ENCODE results near the gene UTF1.
"Not testable (repeated sequence)": the region's sequence is repeated elsewhere in the genome, so short reads cannot be mapped to it uniquely, and the experiment has no call there.

UTF1 gene

DNA sequence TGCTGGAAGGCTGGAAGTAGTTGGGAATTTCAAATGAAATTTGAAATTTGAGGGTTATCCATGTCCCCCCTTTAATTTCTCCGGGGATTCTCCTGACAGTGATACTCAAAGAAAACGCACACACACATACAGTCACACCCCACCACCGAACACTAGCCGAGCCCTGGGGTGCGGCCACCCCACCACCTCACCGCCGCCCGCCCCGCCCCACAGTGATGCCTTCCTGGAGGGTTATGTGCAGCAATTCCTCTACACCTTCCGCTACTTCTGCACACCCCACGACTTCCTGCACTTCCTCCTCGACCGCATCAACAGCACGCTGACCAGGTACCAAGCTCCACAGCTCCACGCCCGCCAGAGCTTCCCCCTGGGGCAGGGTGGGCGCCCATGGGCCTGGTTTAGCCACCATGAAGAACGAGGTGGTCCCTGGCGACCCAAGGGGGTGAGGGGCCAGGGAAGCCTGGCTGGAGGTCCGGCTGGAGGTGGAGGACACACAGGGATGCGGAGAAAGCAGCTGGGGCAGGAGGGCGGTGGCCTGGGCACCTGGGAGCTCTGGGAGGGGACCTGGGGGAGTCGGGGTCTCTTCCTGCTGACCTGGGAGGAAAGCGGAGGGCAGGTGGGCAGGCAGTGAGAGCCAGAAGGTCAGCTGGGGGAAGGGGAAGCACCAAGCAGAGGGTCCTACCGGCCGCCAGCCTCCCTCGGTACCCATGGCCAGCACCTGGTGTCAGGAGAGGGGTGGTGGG is 19.4 kb upstream of the UTF1 start:
- DNase-seq, result no peak

DNA sequence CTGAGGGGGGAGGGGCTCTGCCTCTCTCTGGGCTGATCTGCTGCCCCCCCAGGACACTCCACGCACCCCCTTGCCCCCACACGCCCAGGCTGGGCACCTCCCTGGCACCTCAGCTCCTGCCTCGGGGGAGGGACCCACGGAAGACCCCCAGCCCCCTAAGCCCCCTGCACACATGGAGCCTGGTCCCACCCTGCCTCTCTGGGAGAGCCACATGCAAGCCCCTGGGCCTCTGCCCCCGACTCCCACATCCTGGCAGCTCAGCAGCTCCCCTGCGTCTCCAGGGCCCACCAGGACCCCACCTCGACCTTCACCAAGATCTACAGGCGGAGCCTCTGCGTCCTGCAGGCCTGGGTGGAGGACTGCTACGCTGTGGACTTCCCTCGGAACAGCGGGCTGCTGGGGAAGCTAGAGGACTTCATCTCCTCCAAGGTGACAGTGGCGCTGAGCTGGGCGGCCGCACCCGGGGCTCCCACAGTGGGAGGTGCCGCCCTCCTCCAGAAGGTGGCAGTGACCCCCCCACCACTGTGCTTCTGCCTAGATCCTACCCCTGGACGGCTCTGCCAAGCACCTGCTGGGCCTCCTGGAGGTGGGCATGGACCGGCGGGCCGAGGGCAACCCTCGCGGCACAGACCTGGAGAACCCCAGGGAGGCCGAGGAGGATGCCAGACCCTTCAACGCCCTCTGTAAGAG is 18.7 kb upstream of the UTF1 start:
- no peak for DNase-seq

DNA sequence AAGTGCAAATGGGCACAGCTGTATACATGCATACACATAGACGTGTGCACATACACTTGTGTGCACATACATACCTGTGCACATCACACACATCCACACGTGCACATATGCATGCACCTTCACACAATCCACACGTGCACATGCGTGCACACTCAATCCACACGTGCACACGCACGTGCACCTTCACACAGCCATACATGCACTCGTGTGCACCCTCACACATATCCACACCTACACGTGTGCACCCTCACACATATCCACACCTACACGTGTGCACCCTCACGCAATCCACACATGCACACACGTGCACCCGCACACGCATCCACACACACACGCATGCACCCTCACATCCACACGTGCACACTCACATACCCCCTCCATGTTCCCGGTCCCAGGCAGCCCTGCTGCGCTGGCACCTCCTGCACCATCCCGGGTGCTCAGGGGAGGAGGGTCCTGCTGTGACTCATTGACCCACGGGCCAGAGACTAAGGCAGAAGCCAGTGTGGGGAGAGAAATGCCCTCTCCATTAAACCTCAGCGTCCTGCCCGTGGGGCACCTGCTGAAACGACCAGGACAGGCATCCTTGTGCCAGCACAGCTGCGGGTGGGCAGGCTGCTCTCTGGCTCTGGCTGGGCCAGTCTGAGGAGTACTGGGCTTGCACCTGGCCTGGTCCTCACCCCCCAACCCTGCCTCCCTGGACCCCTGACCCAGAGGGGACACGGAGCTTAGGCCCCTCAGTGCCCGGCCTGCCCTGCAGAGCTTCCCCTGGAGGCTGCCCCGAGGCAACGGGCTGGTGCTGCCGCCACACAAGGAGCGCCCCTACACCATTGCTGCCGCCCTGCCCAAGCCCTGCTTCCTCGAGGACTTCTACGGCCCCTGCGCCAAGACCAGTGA is 17.8 kb upstream of the UTF1 start:
- DNase-seq, result no peak

DNA sequence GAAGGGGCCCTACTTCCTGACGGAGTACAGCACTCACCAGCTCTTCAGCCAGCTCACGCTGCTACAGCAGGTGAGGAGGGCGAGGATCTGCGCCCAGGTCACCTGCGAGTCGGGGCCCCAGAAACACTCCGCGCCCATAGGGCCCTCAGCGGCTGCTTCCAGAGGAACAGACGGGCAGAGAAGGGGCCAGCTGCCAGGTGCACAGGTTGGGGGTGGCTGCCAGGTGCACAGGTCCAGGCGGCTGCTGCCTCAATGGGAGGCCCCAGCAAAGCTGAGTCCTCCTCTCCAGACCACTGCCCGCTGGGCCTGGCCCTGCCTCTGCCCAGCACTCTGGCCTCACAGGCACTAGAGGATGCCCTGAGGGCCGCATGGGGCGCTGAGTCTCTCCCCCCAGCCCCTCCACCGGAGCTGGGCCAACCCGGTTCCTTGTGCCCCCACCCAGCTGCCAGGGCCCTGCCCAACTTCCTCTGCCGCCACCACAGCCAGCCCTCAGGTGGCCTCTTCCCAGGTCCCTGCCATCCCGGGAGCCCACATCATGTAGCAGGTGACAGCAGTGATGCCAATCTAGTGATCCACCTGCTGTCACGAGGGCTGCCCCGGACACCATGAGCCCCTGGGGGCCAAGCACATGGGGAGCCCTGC is 17.0 kb upstream of the UTF1 start:
- no peak for DNase-seq

DNA sequence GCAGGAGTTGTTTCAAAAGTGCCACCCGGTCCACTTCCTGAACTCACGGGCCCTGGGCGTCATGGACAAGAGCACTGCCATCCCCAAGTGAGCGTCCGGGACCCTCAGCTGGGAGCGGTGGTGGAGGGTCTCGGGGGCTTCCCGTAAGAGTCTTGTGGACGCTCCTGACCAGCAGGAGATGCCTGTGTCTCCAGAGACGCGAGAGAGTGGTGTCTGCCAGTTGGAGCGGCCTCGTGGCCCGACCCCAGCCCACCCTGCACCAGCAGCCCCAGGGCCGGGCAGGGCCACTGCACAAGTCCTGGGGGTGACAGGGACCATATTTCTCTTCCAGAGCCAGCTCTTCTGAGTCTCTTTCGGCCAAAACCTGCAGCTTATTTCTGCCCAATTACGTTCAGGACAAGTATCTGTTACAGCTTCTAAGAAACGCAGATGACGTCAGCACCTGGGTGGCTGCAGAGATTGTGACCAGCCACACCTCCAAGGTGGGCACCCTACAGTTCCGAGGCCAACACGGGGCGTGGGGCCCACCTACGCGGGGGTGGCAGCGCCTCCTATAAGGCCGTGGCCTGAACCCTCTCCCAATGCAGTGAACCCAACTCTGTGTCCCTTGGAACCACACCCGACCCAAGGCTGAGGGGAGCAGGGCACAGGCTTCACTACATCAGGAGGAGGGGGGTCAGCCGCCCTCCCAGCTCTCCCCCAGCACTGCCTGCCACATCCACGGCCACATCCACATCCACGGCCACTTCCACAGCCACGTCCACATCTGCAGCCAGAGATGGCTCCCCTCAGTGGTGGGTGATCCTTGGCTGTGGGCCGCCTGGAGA is 16.2 kb upstream of the UTF1 start:
- DNase-seq, result no peak

DNA sequence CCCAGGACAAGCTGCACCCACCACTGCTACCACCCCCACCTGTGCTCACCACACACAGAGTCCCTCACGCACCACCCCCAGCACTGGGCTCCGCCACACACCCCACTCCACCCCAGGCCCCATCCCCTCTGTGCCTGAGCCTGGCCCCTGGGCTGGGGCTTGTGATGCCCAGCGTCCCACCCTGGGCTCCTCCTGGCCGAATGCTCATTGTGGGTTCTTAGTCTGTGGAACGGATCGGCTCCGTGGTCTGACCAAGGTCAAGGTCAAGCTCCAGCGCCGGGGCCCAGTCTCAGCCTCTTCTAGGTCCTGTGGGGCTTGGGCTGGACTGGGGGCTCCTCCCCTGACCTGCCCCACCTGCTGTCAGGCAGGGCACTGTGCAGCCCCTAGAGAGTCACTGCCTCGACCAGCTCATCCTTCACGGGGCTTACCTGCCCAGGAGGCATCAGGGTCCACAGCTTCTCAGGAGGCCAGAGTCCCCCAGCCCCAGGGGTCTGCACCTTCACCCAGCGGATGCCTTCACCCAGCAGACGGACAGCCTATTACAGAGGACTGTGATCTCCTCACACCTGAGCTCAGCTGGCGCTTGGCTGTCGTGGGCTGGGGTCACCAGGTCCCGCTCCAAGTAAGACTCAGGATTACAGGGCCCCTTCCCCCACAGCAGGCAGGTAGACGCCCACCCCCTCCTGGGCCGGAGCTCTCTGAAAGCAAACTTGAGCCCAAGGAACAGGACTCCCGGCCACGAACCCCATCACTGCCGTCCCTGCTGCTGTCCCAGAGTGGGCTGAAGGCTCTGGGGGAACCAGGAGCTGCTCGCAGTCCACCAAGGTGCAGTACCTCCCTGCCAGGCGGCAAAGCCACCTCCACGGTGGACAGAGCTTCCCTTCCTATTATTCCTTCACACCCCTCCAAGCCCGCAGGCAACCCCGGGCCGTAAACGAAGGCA is 15.3 kb upstream of the UTF1 start:
- DNase-seq, result no peak

DNA sequence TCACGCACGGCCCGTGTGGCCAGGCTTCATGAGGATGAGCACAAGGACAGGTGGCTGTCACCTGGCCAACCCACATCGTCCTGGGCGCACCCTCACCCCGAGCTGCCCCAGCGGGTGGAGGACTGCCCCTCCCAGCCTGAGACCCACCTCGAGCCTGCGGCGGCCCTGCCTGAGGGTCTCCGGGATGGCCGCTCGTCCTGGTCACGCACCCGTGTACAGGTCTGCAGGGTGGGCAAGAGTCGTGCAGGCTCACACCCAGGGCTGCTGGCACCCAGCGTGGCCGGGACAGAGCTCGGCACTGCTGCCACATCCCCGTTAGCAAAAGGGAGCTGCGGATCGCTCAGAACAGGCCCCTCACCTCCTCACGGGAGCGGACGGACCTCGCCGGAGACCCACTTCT is 14.4 kb upstream of the UTF1 start:
- no peak for DNase-seq

DNA sequence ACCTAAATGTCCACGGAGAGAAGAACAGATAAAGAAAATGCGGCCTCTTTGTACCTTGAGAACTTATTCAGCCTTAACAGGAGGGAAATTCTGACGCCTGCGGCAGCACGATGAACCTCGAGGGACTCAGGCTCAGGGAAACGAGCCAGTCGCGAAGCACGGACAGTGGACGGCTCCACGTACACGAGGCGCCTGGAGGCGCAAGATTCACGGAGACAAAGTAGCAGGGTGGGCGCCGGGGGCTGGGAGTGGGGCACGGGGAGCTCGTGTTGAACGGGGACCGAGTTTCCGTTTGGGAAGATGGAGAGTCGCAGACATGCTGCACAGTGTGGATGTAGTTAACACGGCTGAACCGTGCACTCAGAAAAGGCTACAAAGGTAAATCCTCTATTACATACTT is 13.2 kb upstream of the UTF1 start:
- DNase-seq, result no peak

DNA sequence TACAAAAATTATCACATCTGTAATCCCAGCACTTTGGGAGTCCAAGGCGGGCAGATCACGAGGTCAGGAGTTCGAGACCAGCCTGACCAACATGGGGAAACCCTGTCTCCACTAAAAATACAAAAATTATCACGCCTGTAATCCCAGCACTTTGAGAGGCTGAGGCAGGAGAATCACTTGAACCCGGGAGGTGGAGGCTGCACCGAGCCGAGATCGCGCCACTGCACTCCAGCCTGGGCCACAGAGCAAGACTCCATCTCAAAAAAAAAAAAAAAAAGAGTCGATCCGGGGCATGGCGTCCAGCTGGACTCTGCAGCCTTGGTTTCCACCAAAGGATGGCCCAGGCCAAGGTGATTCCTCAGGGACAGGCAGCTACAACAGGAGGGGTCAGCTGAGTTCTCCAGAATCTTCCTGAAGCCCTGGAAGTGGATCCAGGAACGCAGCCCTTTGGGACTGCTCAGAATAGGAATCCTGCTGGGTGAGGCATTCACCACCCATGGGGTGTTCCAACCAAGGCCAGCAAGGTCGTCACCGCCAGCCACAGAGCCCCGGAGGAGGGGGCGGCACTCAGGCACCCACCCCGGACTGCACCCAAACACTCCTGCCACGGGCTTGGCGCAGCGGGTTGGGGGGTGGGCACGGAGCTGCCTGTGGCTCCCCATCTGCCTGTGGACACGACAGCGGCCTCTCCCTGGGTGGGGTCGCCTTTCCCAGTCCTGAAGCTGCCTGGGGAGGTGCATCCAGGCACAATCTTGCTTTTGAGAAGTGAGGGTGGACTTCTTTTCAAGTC is 12.0 kb upstream of the UTF1 start:
- no peak for DNase-seq

DNA sequence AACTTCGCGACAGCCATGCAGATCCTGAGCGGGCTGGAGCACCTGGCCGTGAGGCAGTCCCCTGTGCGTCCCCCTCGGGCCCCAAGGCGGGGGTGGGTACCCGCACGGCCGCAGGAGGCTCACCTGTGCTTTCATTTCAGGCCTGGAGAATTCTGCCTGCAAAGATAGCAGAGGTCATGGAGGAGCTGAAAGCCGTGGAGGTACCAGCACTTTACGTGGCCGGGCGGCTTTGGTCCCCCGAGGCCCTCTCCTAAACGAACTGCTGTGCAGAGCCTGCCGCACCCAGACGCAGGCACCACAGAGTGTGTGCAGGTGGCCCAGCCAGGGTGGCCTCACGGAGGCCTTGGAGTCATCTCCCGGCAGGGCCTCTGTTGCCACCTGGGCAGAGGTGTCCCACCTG is 11.1 kb upstream of the UTF1 start:
- no peak for DNase-seq

DNA sequence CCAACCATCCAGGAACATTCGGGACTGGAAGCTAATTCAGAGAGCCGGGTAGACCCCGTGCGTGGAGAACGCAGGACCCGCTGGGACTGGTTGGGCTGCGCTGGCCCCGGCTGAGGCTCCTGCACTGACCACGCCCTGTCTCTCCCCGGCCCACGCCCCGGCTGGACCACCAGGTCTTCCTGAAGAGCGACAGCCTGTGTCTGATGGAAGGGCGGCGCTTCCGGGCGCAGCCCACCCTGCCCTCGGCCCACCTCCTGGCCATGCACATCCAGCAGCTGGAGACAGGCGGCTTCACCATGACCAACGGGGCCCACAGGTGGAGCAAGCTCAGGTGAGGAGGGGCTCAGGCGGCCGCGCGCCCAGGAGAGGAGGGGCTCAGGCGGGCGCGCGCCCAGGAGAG is 10.2 kb upstream of the UTF1 start:
- peak; percentile 74 for DNase-seq

DNA sequence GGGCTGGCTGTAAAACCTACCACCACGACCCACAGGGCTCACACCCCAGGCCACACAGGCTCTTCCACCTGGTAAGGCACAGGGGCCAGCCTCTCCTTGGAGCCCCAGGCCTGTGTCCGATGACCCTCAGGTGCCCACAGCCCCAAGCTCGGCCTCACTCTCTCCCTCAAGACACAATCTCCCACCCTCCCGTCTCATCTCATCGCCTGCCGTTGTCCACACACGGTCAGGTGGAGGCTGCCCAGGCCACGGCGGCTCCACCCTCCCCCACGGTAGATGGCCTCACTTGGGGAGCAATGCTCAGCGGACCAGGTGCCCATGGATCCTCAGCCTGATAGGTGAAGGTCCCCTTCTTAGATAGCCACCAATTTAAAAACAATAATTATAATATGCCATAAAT is 8.7 kb upstream of the UTF1 start:
- DNase-seq, result no peak

DNA sequence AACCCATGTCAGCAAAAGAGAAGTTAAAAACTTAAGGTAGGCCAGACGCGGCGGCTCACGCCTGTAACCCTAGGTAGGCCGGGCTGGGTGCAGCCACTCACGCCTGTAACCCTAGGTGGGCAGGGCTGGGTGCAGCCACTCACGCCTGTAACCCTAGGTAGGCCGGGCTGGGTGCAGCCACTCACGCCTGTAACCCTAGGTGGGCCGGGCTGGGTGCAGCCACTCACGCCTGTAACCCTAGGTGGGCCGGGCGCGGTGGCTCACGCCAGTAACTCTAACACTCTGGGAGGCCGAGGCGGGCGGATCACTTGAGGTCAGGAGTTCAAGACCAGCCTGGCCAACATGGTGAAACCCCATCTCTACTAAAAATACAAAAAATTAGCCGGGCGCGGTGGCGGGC is 8.3 kb upstream of the UTF1 start:
- DNase-seq, result not testable (repeated sequence)

DNA sequence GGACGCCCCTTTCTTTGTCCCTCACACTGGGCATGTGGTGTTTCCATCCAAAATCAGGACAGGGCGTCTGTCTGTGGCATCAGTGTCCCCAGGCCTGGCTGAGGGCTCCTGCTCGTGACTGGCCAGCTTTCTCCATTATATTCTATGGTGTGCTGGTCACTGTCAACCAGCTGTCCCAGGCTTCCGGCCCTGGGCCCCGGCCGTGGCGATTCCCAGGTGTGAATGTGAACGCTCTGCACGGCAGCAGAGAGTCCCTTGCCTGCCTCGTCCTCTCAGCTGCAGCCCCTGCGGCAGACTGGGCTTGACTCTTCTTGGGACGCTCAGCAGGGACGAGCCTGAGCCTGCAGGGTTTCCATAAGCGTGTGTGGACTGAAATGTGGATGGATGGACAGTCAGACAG is 5.9 kb upstream of the UTF1 start:
- no peak for DNase-seq

DNA sequence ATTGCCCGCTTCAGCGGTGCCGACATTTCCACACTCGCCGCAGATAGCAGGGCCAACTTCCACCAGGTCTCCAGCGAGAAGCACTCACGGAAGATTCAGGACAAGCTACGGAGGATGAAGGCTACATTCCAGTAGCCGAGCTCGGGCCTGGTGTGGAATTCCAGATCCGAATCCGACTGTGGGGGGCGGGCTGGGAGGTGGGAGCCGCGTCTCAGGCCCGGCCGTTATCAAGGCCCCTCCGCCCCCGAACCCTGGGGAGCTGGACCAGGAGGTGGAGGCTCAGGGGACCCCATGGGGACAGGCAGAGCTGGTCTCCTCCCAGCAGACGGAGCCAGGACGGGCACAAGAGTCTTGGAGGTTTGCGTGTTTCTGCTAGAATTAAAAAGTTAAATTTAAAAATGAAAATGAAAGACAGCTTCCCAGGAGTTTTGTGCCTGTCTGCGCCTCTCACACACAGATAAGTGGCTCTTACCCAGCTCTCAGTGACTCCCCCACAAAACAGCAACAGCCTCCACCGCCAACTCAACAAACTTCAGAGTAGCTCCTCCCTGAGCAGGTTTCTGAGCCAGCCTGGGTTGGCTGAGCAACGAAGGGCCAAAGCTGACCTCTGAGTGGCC is 5.2 kb upstream of the UTF1 start:
- no peak for DNase-seq

DNA sequence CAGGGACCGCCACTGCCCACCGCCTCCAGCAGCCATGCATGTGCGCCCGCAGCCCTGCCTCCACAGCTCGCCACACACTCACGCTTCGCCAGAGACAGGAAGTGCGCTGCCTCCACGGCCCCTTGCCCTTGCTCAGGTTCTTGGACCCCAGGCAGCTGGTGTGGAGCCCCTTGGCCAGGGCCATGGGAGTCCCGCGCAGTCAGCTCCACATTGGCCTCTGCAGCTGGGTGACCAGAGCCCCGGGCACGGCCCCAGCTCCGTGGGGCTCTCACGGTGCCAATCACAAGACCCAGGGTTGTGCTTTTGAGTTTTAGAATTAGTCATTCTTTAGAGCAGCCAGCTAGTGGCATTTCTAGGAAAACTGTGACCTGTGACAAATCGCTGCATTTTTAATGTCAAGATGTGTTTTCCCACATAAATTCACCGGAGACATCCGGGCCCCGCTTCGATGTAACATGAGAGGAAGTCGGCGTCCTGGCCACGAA is 4.3 kb upstream of the UTF1 start:
- no peak for DNase-seq

DNA sequence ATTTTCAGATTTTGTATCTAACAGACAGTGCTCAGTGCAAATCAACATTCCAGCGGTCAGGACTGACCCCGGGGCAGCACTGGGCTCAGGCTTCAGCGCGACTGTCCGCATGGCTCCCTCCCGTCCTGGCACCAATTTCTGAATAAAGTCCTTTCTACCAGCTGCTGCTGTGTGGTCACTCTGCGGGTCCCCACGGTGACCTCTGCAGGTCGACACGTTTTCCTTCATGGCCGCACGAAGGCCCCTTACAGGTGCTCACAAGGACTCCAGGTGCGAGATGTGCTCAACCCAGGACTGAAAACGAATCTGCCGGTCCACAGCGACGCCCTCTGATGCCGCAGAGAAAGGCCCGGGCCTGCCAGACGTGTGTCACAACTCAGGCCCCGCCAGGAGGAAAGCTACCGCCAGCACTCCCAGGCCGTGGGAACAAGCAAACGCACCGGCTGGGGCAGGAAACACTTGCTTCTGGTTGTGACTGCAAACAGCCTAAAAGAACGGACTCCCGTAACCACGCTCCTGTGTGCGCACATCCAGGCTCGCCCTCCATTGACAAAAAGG is 3.7 kb upstream of the UTF1 start:
- DNase-seq, result no peak

DNA sequence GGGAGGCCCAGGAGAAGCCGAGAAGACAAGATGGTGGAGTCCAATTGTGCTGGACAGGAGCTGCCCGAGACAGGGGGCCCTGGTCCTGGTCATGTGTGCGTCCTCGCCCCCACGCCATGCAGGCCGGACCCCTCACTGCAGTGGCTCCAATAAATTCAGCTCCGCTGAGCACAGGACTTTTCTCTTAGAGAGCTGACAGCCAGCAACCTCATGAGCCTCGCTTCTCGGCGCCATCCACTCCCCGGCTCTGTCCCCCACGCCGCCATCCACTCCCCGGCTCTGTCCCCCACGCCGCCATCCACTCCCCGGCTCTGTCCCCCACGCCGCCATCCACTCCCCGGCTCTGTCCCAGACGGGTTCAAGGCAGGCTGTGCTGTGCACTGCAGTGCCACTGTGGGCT is 2.8 kb upstream of the UTF1 start:
- DNase-seq, result no peak
